Activated naive CD8-positive, alpha-beta T cell (primary cell): ENCODE results near the gene MST1.

Experiments
- H3K27ac Mint-ChIP-seq: one replicate; pipeline ENCODE4 v1.8.0; 2021; ENCODE audit warnings: mixed read lengths
- H3K27me3 Mint-ChIP-seq: one replicate; pipeline ENCODE4 v1.8.0; 2021; ENCODE audit warnings: mixed read lengths
- H3K36me3 Mint-ChIP-seq: one replicate; pipeline ENCODE4 v1.8.0; 2021; ENCODE audit warnings: mixed read lengths
- H3K4me1 Mint-ChIP-seq: one replicate; pipeline ENCODE4 v1.8.0; 2021; ENCODE audit warnings: low read depth, mixed read lengths
- H3K4me3 Mint-ChIP-seq: one replicate; pipeline ENCODE4 v1.8.0; 2021; ENCODE audit warnings: mild to moderate bottlenecking, mixed read lengths
- H3K9me3 Mint-ChIP-seq: one replicate; pipeline ENCODE4 v1.8.0; 2021; ENCODE audit warnings: low read depth, mixed read lengths

Gene MST1

GRCh38 chr3:49681543-49681942, 7.7 kb downstream of the MST1 start:
- Mint-ChIP-seq H3K9me3 (no peaks in the 10 kb centered on the region), H3K27me3 (no peaks in the 10 kb centered on the region), H3K36me3 (peaks cover 2% of the 10 kb centered on the region), H3K4me1 (peaks cover 16% of the 10 kb centered on the region), H3K4me3 (no peak overlapping the region), H3K27ac (no peak overlapping the region)

- Mint-ChIP-seq H3K9me3 (no peaks in the 10 kb centered on the region), H3K27ac (no peak overlapping the region), H3K4me3 (no peak overlapping the region), H3K4me1 (peaks cover 17% of the 10 kb centered on the region), H3K27me3 (no peaks in the 10 kb centered on the region), H3K36me3 (peaks cover 2% of the 10 kb centered on the region)
Measured at GRCh38 chr3:49681232-49681522, 8.1 kb downstream of the MST1 start.

- H3K4me3 Mint-ChIP-seq, result no peak overlapping the region
- no peaks in the 10 kb centered on the region for H3K9me3 Mint-ChIP-seq
- H3K27me3 Mint-ChIP-seq, result no peaks in the 10 kb centered on the region
- no peak overlapping the region for H3K27ac Mint-ChIP-seq
- H3K4me1 Mint-ChIP-seq, result peaks cover 21% of the 10 kb centered on the region
- H3K36me3 Mint-ChIP-seq, result peaks cover 2% of the 10 kb centered on the region
Measured at GRCh38 chr3:49680493-49681231, 8.6 kb downstream of the MST1 start.

GRCh38 chr3:49675912-49676311, 13.4 kb downstream of the MST1 start:
- Mint-ChIP-seq H3K9me3 (no peaks in the 10 kb centered on the region), H3K27ac (no peak overlapping the region), H3K4me3 (peak overlapping the region; percentile 92), H3K27me3 (no peaks in the 10 kb centered on the region), H3K36me3 (peaks cover 2% of the 10 kb centered on the region), H3K4me1 (peaks cover 42% of the 10 kb centered on the region)

GRCh38 chr3:49674497-49674983, 14.7 kb downstream of the MST1 start:
- Mint-ChIP-seq H3K9me3 (no peaks in the 10 kb centered on the region), H3K27ac (peak overlapping the region; percentile 28), H3K36me3 (no peaks in the 10 kb centered on the region), H3K4me1 (peaks cover 38% of the 10 kb centered on the region), H3K4me3 (peak overlapping the region; percentile 92), H3K27me3 (no peaks in the 10 kb centered on the region)

- no peaks in the 10 kb centered on the region for H3K36me3 Mint-ChIP-seq
- no peaks in the 10 kb centered on the region for H3K27me3 Mint-ChIP-seq
- peaks cover 38% of the 10 kb centered on the region for H3K4me1 Mint-ChIP-seq
- no peaks in the 10 kb centered on the region for H3K9me3 Mint-ChIP-seq
- H3K27ac Mint-ChIP-seq, result peak within 1 kb of the TSS; percentile 95
- peak within 1 kb of the TSS; percentile 92 for H3K4me3 Mint-ChIP-seq
Measured at GRCh38 chr3:49673715-49674496, 15.4 kb downstream of the MST1 start, which contains the start of gene APEH. TSS of gene APEH (plus strand) at chr3:49674351. CDS start at chr3:49674402, 51 bp downstream.

GRCh38 chr3:49673121-49673714, 16.1 kb downstream of the MST1 start:
- Mint-ChIP-seq H3K4me1 (peaks cover 37% of the 10 kb centered on the region), H3K36me3 (no peaks in the 10 kb centered on the region), H3K27ac (peak overlapping the region; percentile 95), H3K4me3 (peak overlapping the region; percentile 92), H3K9me3 (no peaks in the 10 kb centered on the region), H3K27me3 (no peaks in the 10 kb centered on the region)

GRCh38 chr3:49671291-49672288, 17.7 kb downstream of the MST1 start:
- Mint-ChIP-seq H3K4me1 (peaks cover 28% of the 10 kb centered on the region), H3K36me3 (no peaks in the 10 kb centered on the region), H3K27ac (peak overlapping the region; percentile 90)

GRCh38 chr3:49670940-49671290, 18.4 kb downstream of the MST1 start:
- H3K27ac Mint-ChIP-seq, result no peak overlapping the region
- H3K4me3 Mint-ChIP-seq, result no peak overlapping the region
- no peaks in the 10 kb centered on the region for H3K9me3 Mint-ChIP-seq
- H3K27me3 Mint-ChIP-seq, result no peaks in the 10 kb centered on the region
- H3K36me3 Mint-ChIP-seq, result no peaks in the 10 kb centered on the region
- peaks cover 24% of the 10 kb centered on the region for H3K4me1 Mint-ChIP-seq

More at GRCh38 chr3:49671291-49672288, 17.7 kb downstream of the MST1 start:
- Mint-ChIP-seq H3K27me3 (no peaks in the 10 kb centered on the region), H3K4me3 (peak overlapping the region; percentile 87), H3K9me3 (no peaks in the 10 kb centered on the region)

- H3K9me3 Mint-ChIP-seq, result no peaks in the 10 kb centered on the region
- H3K4me3 Mint-ChIP-seq, result no peak overlapping the region
- H3K4me1 Mint-ChIP-seq, result peaks cover 12% of the 10 kb centered on the region
- no peaks in the 10 kb centered on the region for H3K36me3 Mint-ChIP-seq
- H3K27me3 Mint-ChIP-seq, result no peaks in the 10 kb centered on the region
- no peak overlapping the region for H3K27ac Mint-ChIP-seq
Measured at GRCh38 chr3:49669352-49669751, 19.9 kb downstream of the MST1 start.

GRCh38 chr3:49668861-49669260, 20.4 kb downstream of the MST1 start:
- no peak overlapping the region for H3K4me3 Mint-ChIP-seq

GRCh38 chr3:49668414-49668797, 20.9 kb downstream of the MST1 start:
- no peaks in the 10 kb centered on the region for H3K36me3 Mint-ChIP-seq
- peaks cover 12% of the 10 kb centered on the region for H3K4me1 Mint-ChIP-seq
- H3K27ac Mint-ChIP-seq, result no peak overlapping the region
- H3K4me3 Mint-ChIP-seq, result no peak overlapping the region
- no peaks in the 10 kb centered on the region for H3K9me3 Mint-ChIP-seq
- H3K27me3 Mint-ChIP-seq, result no peaks in the 10 kb centered on the region

More at GRCh38 chr3:49668861-49669260, 20.4 kb downstream of the MST1 start:
- Mint-ChIP-seq H3K9me3 (no peaks in the 10 kb centered on the region), H3K36me3 (no peaks in the 10 kb centered on the region), H3K27ac (no peak overlapping the region), H3K4me1 (peaks cover 12% of the 10 kb centered on the region), H3K27me3 (no peaks in the 10 kb centered on the region)

GRCh38 chr3:49667701-49668413, 21.4 kb downstream of the MST1 start:
- H3K27ac Mint-ChIP-seq, result no peak overlapping the region
- H3K9me3 Mint-ChIP-seq, result no peaks in the 10 kb centered on the region
- H3K27me3 Mint-ChIP-seq, result no peaks in the 10 kb centered on the region
- H3K4me1 Mint-ChIP-seq, result peaks cover 8% of the 10 kb centered on the region
- no peaks in the 10 kb centered on the region for H3K36me3 Mint-ChIP-seq
- no peak overlapping the region for H3K4me3 Mint-ChIP-seq

- no peak overlapping the region for H3K27ac Mint-ChIP-seq
- H3K36me3 Mint-ChIP-seq, result no peaks in the 10 kb centered on the region
- peaks cover 2% of the 10 kb centered on the region for H3K4me1 Mint-ChIP-seq
- no peaks in the 10 kb centered on the region for H3K9me3 Mint-ChIP-seq
- H3K27me3 Mint-ChIP-seq, result no peaks in the 10 kb centered on the region
- no peak overlapping the region for H3K4me3 Mint-ChIP-seq
Measured at GRCh38 chr3:49666592-49666991, 22.7 kb downstream of the MST1 start.
